WTC11 (cell line): ENCODE measurements around the gene RSRC1. TPM values are rescaled to one million over a fixed set of nuclear protein-coding genes. Genes with fewer than 3 reads are reported as not detected.
A peak's percentile ranks its signal among the peaks of the same experiment; 100 is the strongest.
"Not testable (repeated sequence)": the region's sequence is repeated elsewhere in the genome, so short reads cannot be mapped to it uniquely, and the experiment has no call there.

Source experiments
- ATAC-seq: fragments of 200-7000 bp; cut with Tn5 transposase; 2 replicates; pipeline ENCODE4 v1.10.0; 2021; ENCODE audit warnings: mild to moderate bottlenecking, moderate library complexity
- CTCF ChIA-PET: fragments of 300-600 bp; sonication (Branson Sonifier 250); formaldehyde crosslinking; loops from one replicate; lab custom pipeline; 2021; ENCODE audit warnings: antibody characterized with exemption; lab: Charles Lee
- POLR2A ChIA-PET: fragments of 350-600 bp; sonication (Branson Sonifier 250); formaldehyde crosslinking; loops from one replicate; lab custom pipeline; 2021; ENCODE audit warnings: antibody characterized with exemption; lab: Charles Lee
- DNase-seq: peaks from one replicate; pipeline ENCODE4 v3.0.0; 2021; ENCODE audit warnings: low spot score
- H3K27ac Mint-ChIP-seq: 2 replicates; pipeline ENCODE4 v1.8.0; 2021; ENCODE audit warnings: mixed read lengths
- H3K27me3 Mint-ChIP-seq: 2 replicates; pipeline ENCODE4 v1.8.0; 2021; ENCODE audit warnings: low read depth, mild to moderate bottlenecking, moderate library complexity, mixed read lengths
- H3K36me3 Mint-ChIP-seq: 2 replicates; pipeline ENCODE4 v1.8.0; 2021; ENCODE audit warnings: mixed read lengths
- H3K4me1 Mint-ChIP-seq: 2 replicates; pipeline ENCODE4 v1.8.0; 2022; ENCODE audit warnings: mixed read lengths
- H3K4me3 Mint-ChIP-seq: 2 replicates; pipeline ENCODE4 v1.8.0; 2021; ENCODE audit warnings: mild to moderate bottlenecking, moderate library complexity, mixed read lengths
- H3K9me3 Mint-ChIP-seq: 2 replicates; pipeline ENCODE4 v1.8.0; 2021; ENCODE audit warnings: mixed read lengths
- ATF2 ChIP-seq: sonication (generic); formaldehyde crosslinking; IDR thresholded peaks from 2 replicates; pipeline ENCODE4 v1.8.1; 2022; ENCODE audit warnings: low read depth, missing genetic modification reagents, borderline replicate concordance
- CBFB ChIP-seq: sonication (generic); formaldehyde crosslinking; IDR thresholded peaks from 2 replicates; pipeline ENCODE4 v1.8.1; 2022; ENCODE audit warnings: mild to moderate bottlenecking, low read depth, missing genetic modification reagents
- ELF4 ChIP-seq: sonication (generic); formaldehyde crosslinking; IDR thresholded peaks from 2 replicates; pipeline ENCODE4 v1.8.1; 2022; ENCODE audit warnings: low read depth, mild to moderate bottlenecking, moderate library complexity, missing genetic modification reagents
- ESRRA ChIP-seq: sonication (generic); formaldehyde crosslinking; IDR thresholded peaks from 2 replicates; pipeline ENCODE4 v1.8.1; 2022; ENCODE audit warnings: mild to moderate bottlenecking, missing genetic modification reagents, borderline replicate concordance
- HMGA2 ChIP-seq: fragments of 250-450 bp; sonication (Bioruptor Pico); IDR thresholded peaks from 2 replicates; pipeline ENCODE4 v1.4.0; 2021; ENCODE audit warnings: mild to moderate bottlenecking, moderate library complexity
- NR1H2 ChIP-seq: sonication (generic); formaldehyde crosslinking; IDR thresholded peaks from 2 replicates; pipeline ENCODE4 v1.9.0; 2021; ENCODE audit warnings: mild to moderate bottlenecking, moderate library complexity, missing genetic modification reagents
- NR2C2 ChIP-seq: sonication (generic); formaldehyde crosslinking; IDR thresholded peaks from 2 replicates; pipeline ENCODE4 v1.8.0; 2022; ENCODE audit warnings: mild to moderate bottlenecking, missing genetic modification reagents
- NR3C1 ChIP-seq: sonication (generic); formaldehyde crosslinking; conservative IDR thresholded peaks from 2 replicates; pipeline ENCODE4 v1.8.1; 2023; ENCODE audit warnings: low read depth, mild to moderate bottlenecking, missing genetic modification reagents
- SMAD3 ChIP-seq: sonication (generic); formaldehyde crosslinking; IDR thresholded peaks from 2 replicates; pipeline ENCODE4 v1.8.0; 2022; ENCODE audit warnings: missing genetic modification reagents, mild to moderate bottlenecking, borderline replicate concordance
- STAT6 ChIP-seq: sonication (generic); formaldehyde crosslinking; conservative IDR thresholded peaks from 2 replicates; pipeline ENCODE4 v1.8.1; 2023; ENCODE audit warnings: mild to moderate bottlenecking, low read depth, missing genetic modification reagents, moderate library complexity
- ZNF121 ChIP-seq: sonication (generic); formaldehyde crosslinking; IDR thresholded peaks from 2 replicates; pipeline ENCODE4 v1.8.0; 2023; ENCODE audit warnings: missing genetic modification reagents
- ZNF512 ChIP-seq: sonication (generic); formaldehyde crosslinking; IDR thresholded peaks from 2 replicates; pipeline ENCODE4 v1.8.1; 2022; ENCODE audit warnings: missing genetic modification reagents, borderline replicate concordance
- ZNF671 ChIP-seq: fragments of 250-450 bp; sonication (Bioruptor Pico); IDR thresholded peaks from 2 replicates; pipeline ENCODE4 v1.8.0; 2021; ENCODE audit warnings: mild to moderate bottlenecking
- total RNA-seq: library from RNA; stranded (reverse); gene quantifications from 3 replicates; pipeline ENCODE4 v1.2.3, GENCODE V29; 2021
- TF ChIP-seq, protein P1 (sequence below): sonication (generic); formaldehyde crosslinking; IDR thresholded peaks from 2 replicates; pipeline ENCODE4 v1.8.0; 2023; ENCODE audit warnings: missing genetic modification reagents, mild to moderate bottlenecking, borderline replicate concordance

RSRC1 gene
- total RNA-seq, 1 experiment from 2014 or later = 21.3 TPM

DNA sequence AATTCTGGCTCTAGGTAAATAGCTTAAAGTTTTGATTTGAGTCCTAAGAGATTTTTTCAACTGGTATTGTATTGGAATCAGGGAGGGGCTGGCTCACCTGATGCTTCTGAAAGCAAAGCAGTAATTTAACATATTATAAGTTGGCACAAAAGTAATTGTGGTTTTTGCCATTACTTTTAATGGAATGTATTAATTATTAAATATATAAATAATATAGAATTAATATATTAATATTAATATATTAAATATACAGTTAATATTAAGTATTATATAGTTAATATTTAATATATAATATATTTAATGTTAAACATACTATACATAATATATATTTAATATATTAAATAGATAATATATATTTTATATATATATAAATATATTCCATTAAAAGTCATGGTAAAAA, 10.4 kb downstream of the RSRC1 start:
- no peak for TF ChIP-seq SMAD3 (CRISPR knock-in tag)
- TF ChIP-seq ATF2 (CRISPR knock-in tag) = no peak
- TF ChIP-seq HMGA2 (CRISPR knock-in tag) = peak; percentile 91
- no peak for TF ChIP-seq NR2C2
- TF ChIP-seq NR3C1 = no peak
- no peak for TF ChIP-seq STAT6 (CRISPR knock-in tag)
- TF ChIP-seq NR1H2 = no peak

GRCh38 chr3:158121295-158121694, 11.4 kb downstream of the RSRC1 start:
- CTCF ChIA-PET = no interaction called here
- TF ChIP-seq ELF4 (CRISPR knock-in tag) (no peak), CBFB (CRISPR knock-in tag) (no peak), ZNF512 (CRISPR knock-in tag) (no peak), ZNF121 (CRISPR knock-in tag) (no peak), ESRRA (CRISPR knock-in tag) (no peak), ZNF671 (CRISPR knock-in tag) (no peak)
- TF ChIP-seq, protein P1, sequence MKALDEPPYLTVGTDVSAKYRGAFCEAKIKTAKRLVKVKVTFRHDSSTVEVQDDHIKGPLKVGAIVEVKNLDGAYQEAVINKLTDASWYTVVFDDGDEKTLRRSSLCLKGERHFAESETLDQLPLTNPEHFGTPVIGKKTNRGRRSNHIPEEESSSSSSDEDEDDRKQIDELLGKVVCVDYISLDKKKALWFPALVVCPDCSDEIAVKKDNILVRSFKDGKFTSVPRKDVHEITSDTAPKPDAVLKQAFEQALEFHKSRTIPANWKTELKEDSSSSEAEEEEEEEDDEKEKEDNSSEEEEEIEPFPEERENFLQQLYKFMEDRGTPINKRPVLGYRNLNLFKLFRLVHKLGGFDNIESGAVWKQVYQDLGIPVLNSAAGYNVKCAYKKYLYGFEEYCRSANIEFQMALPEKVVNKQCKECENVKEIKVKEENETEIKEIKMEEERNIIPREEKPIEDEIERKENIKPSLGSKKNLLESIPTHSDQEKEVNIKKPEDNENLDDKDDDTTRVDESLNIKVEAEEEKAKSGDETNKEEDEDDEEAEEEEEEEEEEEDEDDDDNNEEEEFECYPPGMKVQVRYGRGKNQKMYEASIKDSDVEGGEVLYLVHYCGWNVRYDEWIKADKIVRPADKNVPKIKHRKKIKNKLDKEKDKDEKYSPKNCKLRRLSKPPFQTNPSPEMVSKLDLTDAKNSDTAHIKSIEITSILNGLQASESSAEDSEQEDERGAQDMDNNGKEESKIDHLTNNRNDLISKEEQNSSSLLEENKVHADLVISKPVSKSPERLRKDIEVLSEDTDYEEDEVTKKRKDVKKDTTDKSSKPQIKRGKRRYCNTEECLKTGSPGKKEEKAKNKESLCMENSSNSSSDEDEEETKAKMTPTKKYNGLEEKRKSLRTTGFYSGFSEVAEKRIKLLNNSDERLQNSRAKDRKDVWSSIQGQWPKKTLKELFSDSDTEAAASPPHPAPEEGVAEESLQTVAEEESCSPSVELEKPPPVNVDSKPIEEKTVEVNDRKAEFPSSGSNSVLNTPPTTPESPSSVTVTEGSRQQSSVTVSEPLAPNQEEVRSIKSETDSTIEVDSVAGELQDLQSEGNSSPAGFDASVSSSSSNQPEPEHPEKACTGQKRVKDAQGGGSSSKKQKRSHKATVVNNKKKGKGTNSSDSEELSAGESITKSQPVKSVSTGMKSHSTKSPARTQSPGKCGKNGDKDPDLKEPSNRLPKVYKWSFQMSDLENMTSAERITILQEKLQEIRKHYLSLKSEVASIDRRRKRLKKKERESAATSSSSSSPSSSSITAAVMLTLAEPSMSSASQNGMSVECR (CRISPR knock-in tag) = no peak
- TF ChIP-seq, all 79 proteins: peak for 0
- ATAC-seq (no peak), DNase-seq (no peak)
- H3K27ac Mint-ChIP-seq = no peak overlapping the region
- POLR2A ChIA-PET = no interaction called here
- H3K27me3 Mint-ChIP-seq = no peaks in the 10 kb centered on the region
- H3K9me3 Mint-ChIP-seq = no peaks in the 10 kb centered on the region
- no peak overlapping the region for H3K4me3 Mint-ChIP-seq
- no peaks in the 10 kb centered on the region for H3K4me1 Mint-ChIP-seq
- peaks cover 16% of the 10 kb centered on the region for H3K36me3 Mint-ChIP-seq

More for the DNA sequence above, 10.4 kb downstream of the RSRC1 start:
- Mint-ChIP-seq H3K27me3 (no peaks in the 10 kb centered on the region), H3K27ac (no peak overlapping the region), H3K4me1 (no peaks in the 10 kb centered on the region), H3K36me3 (peaks cover 14% of the 10 kb centered on the region), H3K9me3 (no peaks in the 10 kb centered on the region), H3K4me3 (no peak overlapping the region)
- ChIA-PET CTCF (no interaction called here), POLR2A (no interaction called here)
- no peak for ATAC-seq
- DNase-seq = no peak

DNA sequence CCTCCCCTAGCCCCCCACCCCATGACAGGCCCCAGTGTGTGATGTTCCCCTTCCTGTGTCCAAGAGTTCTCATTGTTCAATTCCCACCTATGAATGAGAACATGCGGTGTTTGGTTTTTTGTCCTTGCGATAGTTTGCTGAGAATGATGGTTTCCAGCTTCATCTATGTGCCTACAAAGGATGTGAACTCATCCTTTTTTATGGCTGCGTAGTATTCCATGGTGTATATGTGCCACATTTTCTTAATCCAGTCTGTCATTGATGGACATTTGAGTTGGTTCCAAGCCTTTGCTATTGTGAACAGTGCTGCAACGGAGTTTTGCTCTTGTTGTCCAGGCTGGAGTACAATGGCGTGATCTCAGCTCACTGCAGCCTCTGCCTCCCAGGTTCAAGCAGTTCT, 12.8 kb downstream of the RSRC1 start:
- CTCF ChIA-PET, H3K4me1 Mint-ChIP-seq, POLR2A ChIA-PET, H3K27ac Mint-ChIP-seq, H3K9me3 Mint-ChIP-seq, DNase-seq, H3K27me3 Mint-ChIP-seq, ATAC-seq, H3K4me3 Mint-ChIP-seq: not testable (repeated sequence)
- H3K36me3 Mint-ChIP-seq = peaks cover 16% of the 10 kb centered on the region
